Neural cell (in vitro differentiated cells): ENCODE results near the gene MON2. TPM values are rescaled to one million over a fixed set of nuclear protein-coding genes. Genes with fewer than 3 reads are reported as not detected.

ENCODE experiments used
- H2AFZ ChIP-seq: fragments of 200-600, 300-800 bp; sonication (generic), shearing (Covaris generic); 2 replicates; pipeline ENCODE4 v1.6.0; 2014; ENCODE audit warnings: low read depth, mild to moderate bottlenecking, antibody characterized with exemption, low read length, moderate library complexity
- H3F3A ChIP-seq: fragments of 200-600 bp; shearing (Covaris generic); 2 replicates; pipeline ENCODE4 v1.6.1; 2016; ENCODE audit warnings: mild to moderate bottlenecking, moderate library complexity, mixed read lengths, antibody characterized with exemption, low read length; ENCODE audit not compliant: insufficient read depth, poor library complexity, severe bottlenecking
- H3K27ac ChIP-seq: fragments of 200-600, 300-800 bp; sonication (generic), shearing (Covaris generic); 2 replicates; pipeline ENCODE4 v1.5.1; 2014; ENCODE audit warnings: mild to moderate bottlenecking, low read length, moderate library complexity
- H3K27me3 ChIP-seq: fragments of 300-800, 200-600 bp; sonication (generic), shearing (Covaris generic); 2 replicates; pipeline ENCODE4 v1.6.0; 2014; ENCODE audit warnings: mild to moderate bottlenecking, low read depth, low read length, moderate library complexity; ENCODE audit not compliant: insufficient read depth
- H3K36me3 ChIP-seq: fragments of 300-800, 200-600 bp; sonication (generic), shearing (Covaris generic); 2 replicates; pipeline ENCODE4 v1.5.1; 2014; ENCODE audit warnings: mild to moderate bottlenecking, antibody characterized with exemption, low read length, moderate library complexity; ENCODE audit not compliant: insufficient read depth
- H3K4me2 ChIP-seq: fragments of 300-800, 200-600 bp; sonication (generic), shearing (Covaris generic); 2 replicates; pipeline ENCODE4 v1.6.0; 2014; ENCODE audit warnings: mild to moderate bottlenecking, low read length
- H3K4me3 ChIP-seq: fragments of 300-800, 200-600 bp; sonication (generic), shearing (Covaris generic); 2 replicates; pipeline ENCODE4 v1.5.1; 2014; ENCODE audit warnings: mild to moderate bottlenecking, low read length, moderate library complexity
- H3K79me2 ChIP-seq: fragments of 200-600 bp; shearing (Covaris generic); replicated peaks from 2 replicates; pipeline ENCODE4 v1.6.0; 2014; ENCODE audit warnings: mild to moderate bottlenecking, low read length, moderate library complexity; ENCODE audit not compliant: insufficient read depth
- H3K9ac ChIP-seq: fragments of 300-800, 200-600 bp; sonication (generic), shearing (Covaris generic); 2 replicates; pipeline ENCODE4 v1.6.1; 2016; ENCODE audit warnings: mild to moderate bottlenecking, low read length, mixed read lengths
- H3K9me2 ChIP-seq: fragments of 200-600 bp; shearing (Covaris generic); 2 replicates; pipeline ENCODE4 v1.6.1; 2016; ENCODE audit warnings: mild to moderate bottlenecking, low read length, mixed read lengths; ENCODE audit not compliant: insufficient read depth
- H3K9me3 ChIP-seq: fragments of 200-600, 300-800 bp; sonication (generic), shearing (Covaris generic); 2 replicates; pipeline ENCODE4 v1.6.1; 2016; ENCODE audit warnings: mild to moderate bottlenecking, mixed run types, low read length, moderate library complexity, mixed read lengths
- H4K20me1 ChIP-seq: fragments of 200-600 bp; shearing (Covaris generic); 2 replicates; pipeline ENCODE4 v1.6.1; 2016; ENCODE audit warnings: mild to moderate bottlenecking, mixed run types; ENCODE audit not compliant: insufficient read depth
- CTCF ChIP-seq: fragments of 450-650 bp; IDR thresholded peaks from 2 replicates; pipeline ENCODE4 v1.5.1; 2014; ENCODE audit warnings: antibody characterized with exemption, mild to moderate bottlenecking, moderate library complexity; ENCODE audit not compliant: poor library complexity, severe bottlenecking
- EP300 ChIP-seq: fragments of 450-650 bp; conservative IDR thresholded peaks from 2 replicates; pipeline ENCODE4 v1.6.1; 2014; ENCODE audit warnings: antibody characterized with exemption, mild to moderate bottlenecking, moderate library complexity; ENCODE audit not compliant: poor library complexity, severe bottlenecking
- EZH2 ChIP-seq: fragments of 200-600, 300-800 bp; shearing (Covaris generic), sonication (generic); IDR thresholded peaks from 2 replicates; pipeline ENCODE4 v1.6.1; 2014; ENCODE audit warnings: antibody characterized with exemption, low read length, borderline replicate concordance, mild to moderate bottlenecking; ENCODE audit not compliant: insufficient read depth, poor library complexity, severe bottlenecking
- MXI1 ChIP-seq: fragments of 450-650 bp; conservative IDR thresholded peaks from 2 replicates; pipeline ENCODE4 v1.6.1; 2014; ENCODE audit warnings: antibody characterized with exemption, mild to moderate bottlenecking; ENCODE audit not compliant: poor library complexity, severe bottlenecking
- POLR2AphosphoS5 ChIP-seq: IDR thresholded peaks from 2 replicates; pipeline ENCODE4 v1.6.1; 2012
- RAD21 ChIP-seq: fragments of 450-650 bp; conservative IDR thresholded peaks from 2 replicates; pipeline ENCODE4 v1.6.1; 2014; ENCODE audit warnings: antibody characterized with exemption, mild to moderate bottlenecking, moderate library complexity
- REST ChIP-seq: IDR thresholded peaks from 2 replicates; pipeline ENCODE4 v1.6.1; 2012; ENCODE audit warnings: borderline replicate concordance
- SMC3 ChIP-seq: fragments of 450-650 bp; conservative IDR thresholded peaks from 2 replicates; pipeline ENCODE4 v1.6.1; 2014; ENCODE audit warnings: antibody characterized with exemption, mild to moderate bottlenecking, moderate library complexity; ENCODE audit not compliant: poor library complexity
- TAF1 ChIP-seq: IDR thresholded peaks from 2 replicates; pipeline ENCODE4 v1.6.1; 2012; ENCODE audit warnings: low read depth
- polyA plus RNA-seq: library from polyadenylated mRNA; depleted of rRNA; stranded (reverse); fragments of >200 nt; gene quantifications from 2 replicates; pipeline ENCODE4 v1.2.3, GENCODE V29; 2014

The MON2 gene
- polyA plus RNA-seq, 1 donor from 2014 or later: 44.2 TPM

GRCh38 chr12:62537551-62537950, 70.9 kb downstream of the MON2 start:
- Histone ChIP-seq H3K79me2 (no peaks in the 10 kb centered on the region), H3K36me3 (peaks cover 4% of the 10 kb centered on the region), H3K9me3 (no peaks in the 10 kb centered on the region), H3K4me3 (no peak overlapping the region), H3K9me2 (no peaks in the 10 kb centered on the region), H3K27ac (no peak overlapping the region), H2AFZ (no peak overlapping the region), H3F3A (no peaks in the 10 kb centered on the region), H3K27me3 (no peaks in the 10 kb centered on the region), H3K4me2 (no peak overlapping the region), H4K20me1 (no peaks in the 10 kb centered on the region), H3K9ac (no peak overlapping the region)
- TF ChIP-seq CTCF (no peak), REST (no peak), SMC3 (no peak), RAD21 (no peak), EP300 (no peak), EZH2 (no peak), TAF1 (no peak), POLR2AphosphoS5 (no peak), MXI1 (no peak)

GRCh38 chr12:62540354-62540753, 73.7 kb downstream of the MON2 start:
- Histone ChIP-seq H3F3A (no peaks in the 10 kb centered on the region), H3K4me3 (no peak overlapping the region), H3K9me2 (no peaks in the 10 kb centered on the region), H3K27me3 (no peaks in the 10 kb centered on the region), H3K9me3 (no peaks in the 10 kb centered on the region), H3K79me2 (no peaks in the 10 kb centered on the region), H3K4me2 (no peak overlapping the region), H3K27ac (no peak overlapping the region), H3K36me3 (peaks cover 4% of the 10 kb centered on the region), H3K9ac (no peak overlapping the region), H2AFZ (no peak overlapping the region), H4K20me1 (no peaks in the 10 kb centered on the region)
- TF ChIP-seq EP300: no peak
- no peak for TF ChIP-seq SMC3
- TF ChIP-seq TAF1: no peak
- TF ChIP-seq CTCF: no peak
- no peak for TF ChIP-seq MXI1
- no peak for TF ChIP-seq POLR2AphosphoS5
- no peak for TF ChIP-seq REST
- no peak for TF ChIP-seq EZH2
